BJ (cell line): ENCODE data around the gene KRT27. TPM values are rescaled to one million over a fixed set of nuclear protein-coding genes. Genes with fewer than 3 reads are reported as not detected.

ENCODE experiments used
- CTCF ChIA-PET: fragments of 350-600 bp; formaldehyde crosslinking; extraction: SDS; loops from one replicate; lab custom pipeline; 2021; ENCODE audit warnings: antibody characterized with exemption, inconsistent platforms; lab: Yijun Ruan, JAX
- POLR2A ChIA-PET: fragments of 300-600 bp; sonication (Branson Sonifier 250); formaldehyde crosslinking; extraction: SDS; loops from one replicate; lab custom pipeline; 2021; ENCODE audit warnings: antibody characterized with exemption; lab: Charles Lee
- DNase-seq: peaks from one replicate; pipeline ENCODE4 v3.0.0-alpha.2; 2011; ENCODE audit warnings: low read depth
- H3K27me3 ChIP-seq: 2 replicates; pipeline ENCODE4 v1.6.0; 2011; ENCODE audit warnings: low read length; ENCODE audit not compliant: control insufficient read depth, insufficient read depth
- H3K36me3 ChIP-seq: 2 replicates; pipeline ENCODE4 v1.5.1; 2011; ENCODE audit warnings: low read length; ENCODE audit not compliant: control insufficient read depth, insufficient read depth
- H3K4me3 ChIP-seq: 2 replicates; pipeline ENCODE4 v1.5.1; 2011; ENCODE audit warnings: low read depth, mild to moderate bottlenecking, control low read depth, low read length
- CTCF ChIP-seq: IDR thresholded peaks from 2 replicates; pipeline ENCODE4 v1.5.1; 2011; ENCODE audit warnings: low read depth, mild to moderate bottlenecking, control low read depth, inconsistent platforms, low read length, moderate library complexity; ENCODE audit not compliant: insufficient read depth
- polyA plus RNA-seq: library from polyadenylated mRNA; depleted of rRNA; stranded (reverse); fragments of >200 nt; gene quantifications from 2 replicates; pipeline ENCODE4 v1.2.3, GENCODE V29; 2011

Gene KRT27
- polyA plus RNA-seq, 1 experiment: not detected

GRCh38 chr17:40825599-40825998, 43.2 kb upstream of the KRT27 start:
- no peak overlapping the region for H3K4me3 ChIP-seq
- TF ChIP-seq CTCF: no peak
- POLR2A ChIA-PET: no interaction called here
- DNase-seq: no peak
- CTCF ChIA-PET: interaction anchor here (0.8 to 1.8 kb wide), 3 partner anchors 13 to 837 kb away, joined by 3 to 5 read pairs (median 4); no protein-coding TSS in a partner anchor
- no peaks in the 10 kb centered on the region for H3K27me3 ChIP-seq
- H3K36me3 ChIP-seq: no peaks in the 10 kb centered on the region

GRCh38 chr17:40824015-40824832, 41.9 kb upstream of the KRT27 start:
- CTCF ChIA-PET: no interaction called here
- DNase-seq: no peak
- H3K4me3 ChIP-seq: no peak overlapping the region
- no peak for TF ChIP-seq CTCF
- no peaks in the 10 kb centered on the region for H3K27me3 ChIP-seq
- POLR2A ChIA-PET: no interaction called here
- no peaks in the 10 kb centered on the region for H3K36me3 ChIP-seq

- H3K27me3 ChIP-seq: no peaks in the 10 kb centered on the region
- CTCF ChIA-PET: interaction anchor here (0.6 to 1.1 kb wide), 2 partner anchors 583 to 728 kb away, joined by 3 read pairs; no protein-coding TSS in a partner anchor
Measured at GRCh38 chr17:40822132-40822812, 39.9 kb upstream of the KRT27 start, which contains the start of gene KRT10. Gene KRT10, minus strand, starts transcription at chr17:40822614. Its CDS starts 29 bp downstream, at chr17:40822585.

GRCh38 chr17:40821536-40821935, 39.2 kb upstream of the KRT27 start:
- CTCF ChIA-PET: interaction anchor here (0.6 kb wide), 1 partner anchor 728 kb away, joined by 3 read pairs; no protein-coding TSS in a partner anchor
- TF ChIP-seq CTCF: no peak
- Histone ChIP-seq H3K36me3 (no peaks in the 10 kb centered on the region), H3K4me3 (no peak overlapping the region), H3K27me3 (no peaks in the 10 kb centered on the region)
- POLR2A ChIA-PET: no interaction called here
- peak; percentile 21 for DNase-seq

More at GRCh38 chr17:40822132-40822812, 39.9 kb upstream of the KRT27 start, which contains the start of gene KRT10:
- no peak for TF ChIP-seq CTCF
- POLR2A ChIA-PET: no interaction called here
- no peaks in the 10 kb centered on the region for H3K36me3 ChIP-seq
- no peak within 1 kb of the TSS for H3K4me3 ChIP-seq
- no peak for DNase-seq
